ENCODE data around the gene TUT4. TPM values are rescaled to one million over a fixed set of nuclear protein-coding genes. Genes with fewer than 3 reads are reported as not detected.

The TUT4 gene
- total RNA-seq, 1 experiment from 2014 or later = 71.2 TPM

DNA sequence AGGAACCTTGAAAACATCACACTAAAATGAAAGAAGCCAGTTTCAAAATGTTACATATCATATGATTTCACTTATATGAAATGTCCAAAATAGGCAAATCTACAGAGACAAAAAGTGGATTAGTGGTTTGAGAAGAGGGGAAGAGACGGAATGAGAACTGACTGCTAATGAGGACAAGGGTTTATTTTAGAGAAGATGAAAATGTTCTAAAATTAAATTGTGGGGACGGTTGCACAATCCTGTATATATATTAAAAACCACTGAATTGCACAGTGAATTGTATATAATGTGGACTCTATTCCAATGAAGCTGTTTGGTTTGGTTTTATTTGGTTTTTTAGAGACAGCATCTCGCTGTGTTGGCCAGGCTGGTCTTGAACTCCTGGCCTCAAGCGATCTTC is 112.9 kb downstream of the TUT4 start:
- H3K27ac ChIP-seq (ENCODE audit: low read depth, low read length, poor library complexity, severe bottlenecking) = no peak overlapping the region
- BruUV-seq (replicated peaks) = no TSS peak
- H3K36me3 ChIP-seq (ENCODE audit: insufficient read depth, low read length, poor library complexity, severe bottlenecking) = peaks cover 13% of the 10 kb centered on the region
- intact Hi-C loops (cut with micrococcal nuclease; ENCODE audit: unreplicated experiment) = no loop called here
- no peaks in the 10 kb centered on the region for H3K9me3 ChIP-seq (ENCODE audit: low read depth, low read length, poor library complexity, severe bottlenecking)
- TF ChIP-seq EZH2 (IDR thresholded peaks at IDR 0.05; ENCODE audit: borderline replicate concordance, low read depth, low read length, poor library complexity, severe bottlenecking) = no peak
- TF ChIP-seq, protein P1, sequence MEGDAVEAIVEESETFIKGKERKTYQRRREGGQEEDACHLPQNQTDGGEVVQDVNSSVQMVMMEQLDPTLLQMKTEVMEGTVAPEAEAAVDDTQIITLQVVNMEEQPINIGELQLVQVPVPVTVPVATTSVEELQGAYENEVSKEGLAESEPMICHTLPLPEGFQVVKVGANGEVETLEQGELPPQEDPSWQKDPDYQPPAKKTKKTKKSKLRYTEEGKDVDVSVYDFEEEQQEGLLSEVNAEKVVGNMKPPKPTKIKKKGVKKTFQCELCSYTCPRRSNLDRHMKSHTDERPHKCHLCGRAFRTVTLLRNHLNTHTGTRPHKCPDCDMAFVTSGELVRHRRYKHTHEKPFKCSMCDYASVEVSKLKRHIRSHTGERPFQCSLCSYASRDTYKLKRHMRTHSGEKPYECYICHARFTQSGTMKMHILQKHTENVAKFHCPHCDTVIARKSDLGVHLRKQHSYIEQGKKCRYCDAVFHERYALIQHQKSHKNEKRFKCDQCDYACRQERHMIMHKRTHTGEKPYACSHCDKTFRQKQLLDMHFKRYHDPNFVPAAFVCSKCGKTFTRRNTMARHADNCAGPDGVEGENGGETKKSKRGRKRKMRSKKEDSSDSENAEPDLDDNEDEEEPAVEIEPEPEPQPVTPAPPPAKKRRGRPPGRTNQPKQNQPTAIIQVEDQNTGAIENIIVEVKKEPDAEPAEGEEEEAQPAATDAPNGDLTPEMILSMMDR (conservative IDR thresholded peaks at IDR 0.05; ENCODE audit: low read depth, low read length) = no peak
- DNase-seq (ENCODE audit: low spot score) = no peak
- ChIA-PET POLR2A (ENCODE audit: low non-redundant PET) (no interaction called here), CTCF (no interaction called here)
- no peak overlapping the region for H3K4me3 ChIP-seq (ENCODE audit: low read depth, low read length, poor library complexity, severe bottlenecking)
- no peaks in the 10 kb centered on the region for H3K4me1 ChIP-seq (ENCODE audit: insufficient read depth, low read length, poor library complexity, severe bottlenecking)
- no peaks in the 10 kb centered on the region for H3K27me3 ChIP-seq (replicated peaks; ENCODE audit: insufficient read depth, low read depth, low read length, poor library complexity)

DNA sequence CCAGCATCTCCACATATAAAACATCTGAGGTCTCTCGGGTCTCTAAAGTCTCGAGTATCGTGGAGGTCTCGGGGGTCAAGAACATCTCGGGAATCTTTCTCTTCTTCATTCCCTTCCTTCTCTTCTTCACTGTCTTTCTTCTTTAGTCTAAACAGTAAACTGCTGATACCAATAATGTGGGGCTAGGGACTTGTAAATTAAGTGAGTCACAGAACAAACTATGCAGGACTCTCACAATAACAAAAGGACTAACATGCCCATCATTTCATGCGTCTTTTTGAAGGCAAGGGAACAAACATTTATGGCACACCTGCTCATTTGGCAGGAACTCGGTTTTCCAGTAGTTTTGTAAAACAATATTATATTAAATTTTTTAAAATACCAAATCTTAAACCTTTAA is 116.1 kb downstream of the TUT4 start:
- Histone ChIP-seq H3K27ac (ENCODE audit: low read depth, low read length, poor library complexity, severe bottlenecking) (no peak overlapping the region), H3K4me3 (ENCODE audit: low read depth, low read length, poor library complexity, severe bottlenecking) (no peak overlapping the region), H3K27me3 (replicated peaks; ENCODE audit: insufficient read depth, low read depth, low read length, poor library complexity) (no peaks in the 10 kb centered on the region), H3K36me3 (ENCODE audit: insufficient read depth, low read length, poor library complexity, severe bottlenecking) (peaks cover 17% of the 10 kb centered on the region), H3K9me3 (ENCODE audit: low read depth, low read length, poor library complexity, severe bottlenecking) (no peaks in the 10 kb centered on the region), H3K4me1 (ENCODE audit: insufficient read depth, low read length, poor library complexity, severe bottlenecking) (no peaks in the 10 kb centered on the region)
- ChIA-PET CTCF (no interaction called here), POLR2A (ENCODE audit: low non-redundant PET) (no interaction called here)
- DNase-seq (ENCODE audit: low spot score) = no peak
- TF ChIP-seq EZH2 (IDR thresholded peaks at IDR 0.05; ENCODE audit: borderline replicate concordance, low read depth, low read length, poor library complexity, severe bottlenecking) = no peak
- TF ChIP-seq, protein P1 (conservative IDR thresholded peaks at IDR 0.05; ENCODE audit: low read depth, low read length) = no peak
- intact Hi-C loops (cut with micrococcal nuclease; ENCODE audit: unreplicated experiment) = no loop called here
- BruUV-seq (replicated peaks) = no TSS peak

DNA sequence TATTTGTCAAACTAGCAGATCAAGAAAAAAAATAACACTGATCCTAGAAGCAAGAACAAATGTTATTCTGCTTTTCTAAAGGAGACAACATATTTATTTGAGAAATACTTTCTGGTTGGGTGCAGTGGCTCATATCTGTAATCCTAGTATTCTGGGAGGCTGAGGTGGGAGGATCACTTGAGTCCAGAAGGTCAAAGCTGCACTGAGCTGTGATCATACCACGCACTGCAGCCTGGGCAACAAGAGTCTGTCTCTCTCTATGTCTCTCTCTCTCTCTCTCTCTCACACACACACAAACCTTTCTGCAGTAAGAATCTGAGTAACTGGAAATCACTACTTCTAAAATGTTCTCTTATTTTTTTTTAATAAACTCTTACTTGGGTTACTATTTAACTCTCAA is 117.2 kb downstream of the TUT4 start:
- Histone ChIP-seq H3K9me3 (ENCODE audit: low read depth, low read length, poor library complexity, severe bottlenecking) (no peaks in the 10 kb centered on the region), H3K4me1 (ENCODE audit: insufficient read depth, low read length, poor library complexity, severe bottlenecking) (no peaks in the 10 kb centered on the region), H3K27ac (ENCODE audit: low read depth, low read length, poor library complexity, severe bottlenecking) (no peak overlapping the region), H3K4me3 (ENCODE audit: low read depth, low read length, poor library complexity, severe bottlenecking) (no peak overlapping the region), H3K27me3 (replicated peaks; ENCODE audit: insufficient read depth, low read depth, low read length, poor library complexity) (no peaks in the 10 kb centered on the region), H3K36me3 (ENCODE audit: insufficient read depth, low read length, poor library complexity, severe bottlenecking) (peaks cover 22% of the 10 kb centered on the region)
- BruUV-seq (replicated peaks) = no TSS peak
- DNase-seq (ENCODE audit: low spot score) = no peak
- POLR2A ChIA-PET (ENCODE audit: low non-redundant PET) = no interaction called here
- intact Hi-C loops (cut with micrococcal nuclease; ENCODE audit: unreplicated experiment) = no loop called here
- TF ChIP-seq EZH2 (IDR thresholded peaks at IDR 0.05; ENCODE audit: borderline replicate concordance, low read depth, low read length, poor library complexity, severe bottlenecking) = no peak
- TF ChIP-seq, protein P1 (conservative IDR thresholded peaks at IDR 0.05; ENCODE audit: low read depth, low read length) = no peak
- CTCF ChIA-PET = no interaction called here
